ENCODE results near the gene CMTM4.

DNA sequence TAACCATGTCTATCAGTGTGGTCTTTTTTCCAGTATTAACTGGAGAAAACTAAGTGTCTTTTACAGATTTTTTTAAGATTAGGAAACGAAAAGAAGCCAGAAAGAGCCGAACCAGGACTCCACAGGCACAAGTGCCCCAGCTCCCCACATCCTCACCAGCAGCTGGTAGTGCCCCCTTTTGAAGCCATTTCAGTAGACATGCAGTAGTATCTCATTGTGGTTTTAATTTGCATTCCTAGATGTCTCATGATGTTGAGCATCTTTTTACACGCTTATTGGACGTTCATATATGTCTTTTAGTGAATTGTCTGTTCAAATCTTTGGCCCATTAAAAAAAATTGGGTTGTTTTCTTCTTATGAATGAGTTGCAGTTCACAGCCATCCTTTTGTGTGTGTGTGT, 96.8 kb downstream of the CMTM4 start:
- no peak for TF ChIP-seq POLR2AphosphoS5 (IDR thresholded peaks at IDR 0.05; ENCODE audit: borderline replicate concordance, low read depth, low read length)
- no peak for TF ChIP-seq EZH2 (IDR thresholded peaks at IDR 0.05)

All from SK-N-MC (cell line).